ENCODE measurements around the gene HLA-DMB.

HLA-DMB gene

GRCh38 chr6:32971581-32972352, 30.9 kb upstream of the HLA-DMB start:
- DNase-seq = peak; percentile 98

GRCh38 chr6:32971242-32971580, 30.4 kb upstream of the HLA-DMB start:
- no peak for DNase-seq

GRCh38 chr6:32970413-32971241, 29.8 kb upstream of the HLA-DMB start:
- peak; percentile 46 to 78 for DNase-seq

- peak; percentile 62 to 75 for DNase-seq
These were observed 29.0 kb upstream of the HLA-DMB start for GRCh38 chr6:32969685-32970412.

GRCh38 chr6:32968867-32969684, 28.2 kb upstream of the HLA-DMB start:
- DNase-seq = peak; percentile 85 to 86

DNA sequence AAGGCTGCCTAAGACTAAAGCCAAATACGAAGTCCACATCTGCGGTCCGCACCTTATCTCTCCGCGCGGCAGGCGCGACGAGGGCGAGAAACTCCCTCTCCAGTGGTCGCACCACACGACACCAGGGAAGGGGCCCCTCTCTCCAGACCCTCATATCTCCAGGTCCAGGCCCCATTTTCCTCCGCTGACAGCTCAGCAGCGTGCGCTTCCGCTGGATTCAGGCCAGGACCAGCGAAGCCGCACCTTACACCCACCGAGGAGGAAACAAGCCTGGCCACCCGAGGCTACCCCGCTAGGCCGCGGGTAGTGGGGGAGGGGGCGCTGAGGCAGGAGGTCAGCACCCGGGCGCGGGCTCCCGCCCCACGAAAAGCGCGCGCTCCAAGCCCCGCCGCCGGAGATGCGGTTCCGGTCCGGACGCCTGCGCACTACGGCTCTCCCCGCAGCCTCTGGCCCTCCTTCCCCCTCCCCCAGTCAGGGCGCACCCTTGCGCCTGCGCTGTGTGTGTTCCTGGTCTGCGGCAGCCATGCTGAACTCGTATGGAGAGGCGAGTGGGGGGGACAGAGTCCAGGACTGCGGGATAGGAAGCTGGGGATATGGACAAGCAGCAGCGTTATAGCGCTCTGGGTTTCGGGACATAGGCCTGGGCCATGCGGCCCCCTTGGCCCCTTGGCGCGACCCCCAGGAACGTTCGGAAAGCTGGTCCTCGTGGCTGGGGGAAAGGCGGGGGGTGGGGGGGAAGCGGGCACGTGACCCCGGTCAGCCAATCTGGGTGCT, 27.5 kb upstream of the HLA-DMB start, which contains the start of gene BRD2:
Gene BRD2, plus strand, starts transcription at position 502 of the 774 bp plus-strand sequence. CDS start 4,305 bp downstream, outside the sequence.
- peak; percentile 89 to 93 for DNase-seq

GRCh38 chr6:32967151-32968091, 26.6 kb upstream of the HLA-DMB start:
- DNase-seq = peak; percentile 60 to 69

DNA sequence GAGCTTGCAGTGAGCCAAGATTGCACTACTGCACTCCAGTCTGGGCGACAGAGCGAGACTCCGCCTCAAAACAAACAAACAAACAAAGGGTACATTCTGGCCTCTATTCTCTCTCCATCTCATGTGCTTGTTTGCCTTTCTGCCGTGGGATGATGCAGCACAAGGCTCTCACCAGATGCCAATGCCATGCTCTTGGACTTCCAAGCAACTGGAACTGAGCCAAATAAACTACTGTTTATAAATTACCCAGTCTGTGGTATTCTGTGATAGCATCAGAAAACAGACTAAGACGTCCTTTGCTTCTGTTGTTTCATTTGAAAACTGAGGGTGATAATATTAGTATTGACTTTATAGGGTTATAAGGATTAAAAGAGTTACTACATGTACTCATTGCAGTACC, 23.9 kb upstream of the HLA-DMB start:
- no peak for DNase-seq

- no peak for DNase-seq
These were observed 23.0 kb upstream of the HLA-DMB start for GRCh38 chr6:32963866-32964265.

GRCh38 chr6:32962213-32962826, 21.5 kb upstream of the HLA-DMB start:
- DNase-seq = no peak

DNA sequence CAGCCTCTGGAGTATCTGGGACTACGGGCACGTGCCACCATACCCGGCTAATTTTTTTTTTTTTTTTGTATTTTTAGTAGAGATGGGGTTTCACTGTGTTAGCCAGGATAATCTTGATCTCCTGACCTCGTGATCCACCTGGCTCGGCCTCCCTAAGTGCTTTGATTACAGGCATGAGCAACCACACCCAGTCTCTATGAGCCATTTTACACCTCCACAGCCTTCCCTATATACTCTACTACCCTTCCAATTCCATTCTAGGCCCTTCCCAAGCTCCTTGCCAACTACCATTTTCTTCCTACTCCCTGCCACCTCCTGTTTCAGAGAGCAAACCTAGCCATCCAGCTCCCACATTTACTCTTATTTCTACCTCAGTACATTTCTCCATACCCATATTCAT, 19.7 kb upstream of the HLA-DMB start:
- DNase-seq = no peak

DNA sequence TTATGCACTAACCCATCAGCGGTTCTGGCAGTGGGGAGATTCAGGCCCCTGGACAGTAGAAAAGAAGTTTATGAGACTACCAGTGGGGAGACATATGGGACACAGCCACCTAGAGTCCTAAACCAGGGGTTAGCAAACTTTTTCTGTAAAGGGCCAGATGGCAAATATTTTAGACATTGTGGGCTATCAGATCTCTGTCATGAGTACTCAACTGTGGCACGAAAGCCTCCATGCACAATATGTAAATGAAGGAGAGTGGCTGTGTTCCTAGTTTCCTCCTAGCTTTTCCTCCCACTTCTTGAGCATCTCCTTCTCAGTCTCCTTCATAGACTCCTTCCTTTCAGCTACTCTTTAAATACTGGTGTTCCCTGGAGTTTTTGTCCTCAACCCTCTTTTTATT, 15.3 kb upstream of the HLA-DMB start:
- DNase-seq = no peak

GRCh38 chr6:32954986-32955802, 14.4 kb upstream of the HLA-DMB start:
- DNase-seq = no peak

- no peak for DNase-seq
These were observed 13.4 kb upstream of the HLA-DMB start for GRCh38 chr6:32954267-32954666.

DNA sequence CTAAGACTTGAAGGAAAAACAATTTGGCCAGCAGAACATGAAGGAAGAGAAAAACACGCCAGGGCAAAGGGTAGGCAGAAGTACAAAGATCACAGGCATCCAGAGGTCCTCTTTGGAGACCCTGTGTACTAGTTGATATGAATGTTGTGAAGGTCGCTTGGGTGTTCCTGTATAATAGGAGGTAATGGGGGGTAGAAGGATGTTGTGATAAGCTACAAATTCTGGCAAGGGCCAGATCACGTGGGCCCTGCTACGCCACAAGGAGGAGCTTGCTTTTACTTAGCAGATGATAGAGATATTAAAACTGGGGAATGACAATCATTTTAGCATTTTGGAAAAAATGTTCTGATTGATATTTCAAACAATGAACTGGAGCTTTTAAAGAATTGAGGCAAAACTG, 12.9 kb upstream of the HLA-DMB start:
- no peak for DNase-seq

DNA sequence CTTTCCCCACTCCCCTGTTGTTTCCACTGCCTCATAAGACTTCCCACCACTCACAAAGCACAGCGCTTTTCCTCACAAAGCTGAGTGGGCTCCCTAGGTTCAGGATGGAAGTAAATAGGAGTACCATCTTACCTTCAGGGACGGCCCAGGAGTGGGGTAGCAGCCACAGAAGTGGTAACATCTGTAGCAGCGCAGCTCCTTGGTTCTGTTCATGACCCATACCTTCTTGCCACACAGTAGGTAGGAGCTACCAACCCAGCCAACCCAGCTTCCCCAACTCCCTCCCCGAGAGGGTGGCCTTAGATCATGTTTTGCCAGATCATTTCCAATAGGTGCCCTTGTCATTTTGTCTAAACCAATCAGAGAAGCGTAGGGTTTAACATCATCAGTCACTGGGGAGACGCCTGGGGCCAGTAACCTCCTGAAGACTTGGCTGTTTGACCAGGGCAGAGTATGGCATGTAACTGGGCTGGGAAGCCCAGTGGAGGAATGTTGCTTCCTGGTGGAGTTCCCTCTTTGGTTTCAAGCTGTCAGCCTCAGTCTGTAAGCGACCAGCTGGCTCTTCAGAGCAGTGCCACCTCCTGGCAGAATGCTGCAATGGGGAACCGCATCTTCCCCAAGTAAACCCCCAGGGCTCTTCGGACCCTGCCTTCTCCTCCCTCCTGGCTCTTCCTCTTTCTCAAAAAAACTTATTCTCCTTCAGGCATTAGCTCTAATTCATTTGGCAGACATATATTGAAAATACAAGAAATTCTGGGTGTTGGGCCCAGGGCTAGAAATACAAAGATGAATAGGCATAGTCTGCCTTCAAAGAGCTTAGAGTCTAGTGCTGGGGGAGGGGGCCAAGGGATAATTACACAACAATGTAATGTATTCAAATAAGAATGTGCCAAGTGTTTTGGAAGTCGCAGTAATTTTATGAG, 12.2 kb upstream of the HLA-DMB start, which contains the start of gene HLA-DMA:
Gene HLA-DMA, minus strand, starts transcription at position 281 of the 923 bp plus-strand sequence. Its CDS starts 61 bp downstream, at position 220.
- DNase-seq = peak; percentile 87 to 90

DNA sequence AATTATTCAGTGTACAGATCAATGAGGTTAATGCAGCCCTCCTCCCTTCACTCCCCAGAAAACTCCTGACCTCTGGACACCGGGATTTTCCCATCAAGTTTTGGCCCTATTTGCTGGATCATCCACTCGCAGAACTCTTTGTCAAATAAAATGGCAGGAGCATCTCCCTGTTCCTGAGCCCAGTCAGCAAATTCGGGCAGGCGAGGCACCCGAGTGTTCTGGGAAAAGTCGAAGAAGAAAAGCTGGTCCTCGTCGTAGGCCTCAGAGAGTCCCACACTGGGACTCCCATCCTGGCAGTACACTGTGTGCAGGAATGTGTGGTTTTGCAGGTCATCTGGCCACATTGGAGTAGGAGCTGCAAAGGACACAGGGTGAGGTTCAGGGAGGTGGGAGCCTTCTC, 9.6 kb upstream of the HLA-DMB start:
- no peak for DNase-seq

GRCh38 chr6:32950010-32950409, 9.2 kb upstream of the HLA-DMB start:
- no peak for DNase-seq

Data from Kasumi-1 (cell line).